Neural progenitor cell (in vitro differentiated cells): ENCODE results near the gene FHOD1. TPM values are rescaled to one million over a fixed set of nuclear protein-coding genes. Genes with fewer than 3 reads are reported as not detected.

Experiments
- DNase-seq: peaks from one replicate; pipeline ENCODE4 v3.0.0-alpha.2; 2016; ENCODE audit warnings: low spot score
- H2AFZ ChIP-seq: fragments of 200-600 bp; sonication (generic); replicated peaks from 2 replicates; pipeline ENCODE4 v1.6.1; 2016; ENCODE audit warnings: antibody characterized with exemption
- H3F3A ChIP-seq: fragments of 200-600 bp; sonication (generic); 2 replicates; pipeline ENCODE4 v1.6.1; 2016; ENCODE audit warnings: antibody characterized with exemption, low read depth
- H3K27ac ChIP-seq: fragments of 200-600 bp; sonication (generic); 2 replicates; pipeline ENCODE4 v1.5.1; 2016; ENCODE audit warnings: mild to moderate bottlenecking
- H3K27me3 ChIP-seq: fragments of 200-600 bp; sonication (generic); 2 replicates; pipeline ENCODE4 v1.6.1; 2016; ENCODE audit warnings: mild to moderate bottlenecking, moderate library complexity
- H3K36me3 ChIP-seq: fragments of 200-600 bp; sonication (generic); 2 replicates; pipeline ENCODE4 v1.5.1; 2016
- H3K4me1 ChIP-seq: fragments of 200-600 bp; sonication (generic); 2 replicates; pipeline ENCODE4 v1.6.1; 2016; ENCODE audit warnings: mixed run types
- H3K4me2 ChIP-seq: fragments of 200-600 bp; sonication (generic); 2 replicates; pipeline ENCODE4 v1.6.1; 2016
- H3K4me3 ChIP-seq: fragments of 200-600 bp; sonication (generic); 2 replicates; pipeline ENCODE4 v1.5.1; 2016
- H3K79me2 ChIP-seq: fragments of 200-600 bp; sonication (generic); 2 replicates; pipeline ENCODE4 v1.6.1; 2016; ENCODE audit warnings: low read depth
- H3K9ac ChIP-seq: fragments of 200-600 bp; sonication (generic); 2 replicates; pipeline ENCODE4 v1.6.1; 2016
- H3K9me3 ChIP-seq: fragments of 200-600 bp; sonication (generic); 2 replicates; pipeline ENCODE4 v1.5.1; 2016; ENCODE audit warnings: low read depth
- H4K20me1 ChIP-seq: fragments of 200-600 bp; sonication (generic); 2 replicates; pipeline ENCODE4 v1.6.1; 2016; ENCODE audit warnings: low read depth
- H3K27ac Mint-ChIP-seq: 3 replicates; pipeline ENCODE4 v1.8.0; 2021; ENCODE audit warnings: mixed read lengths
- H3K27me3 Mint-ChIP-seq: 2 replicates; pipeline ENCODE4 v1.8.0; 2022; ENCODE audit warnings: low read depth, mild to moderate bottlenecking, inconsistent platforms, moderate library complexity, mixed read lengths; ENCODE audit not compliant: insufficient read depth
- H3K36me3 Mint-ChIP-seq: 3 replicates; pipeline ENCODE4 v1.8.0; 2021; ENCODE audit warnings: mixed read lengths
- H3K4me1 Mint-ChIP-seq: 3 replicates; pipeline ENCODE4 v1.8.0; 2021; ENCODE audit warnings: mixed read lengths
- H3K4me3 Mint-ChIP-seq: 3 replicates; pipeline ENCODE4 v1.8.0; 2021; ENCODE audit warnings: mild to moderate bottlenecking, moderate library complexity, mixed read lengths
- H3K9me3 Mint-ChIP-seq: 3 replicates; pipeline ENCODE4 v1.8.0; 2020; ENCODE audit warnings: mixed read lengths
- CTCF ChIP-seq: fragments of 200-600 bp; sonication (generic); IDR thresholded peaks from 2 replicates; pipeline ENCODE4 v1.5.1; 2017; ENCODE audit warnings: antibody characterized with exemption, mild to moderate bottlenecking
- EZH2 ChIP-seq: fragments of 200-600 bp; sonication (generic); IDR thresholded peaks from 2 replicates; pipeline ENCODE4 v1.6.1; 2017; ENCODE audit warnings: antibody characterized with exemption, mild to moderate bottlenecking, moderate library complexity
- EZH2phosphoT487 ChIP-seq: fragments of 200-600 bp; sonication (generic); IDR thresholded peaks from 2 replicates; pipeline ENCODE4 v1.6.1; 2017; ENCODE audit warnings: antibody characterized with exemption
- total RNA-seq: library from RNA; depleted of rRNA; stranded (reverse); fragments of >200 nt; gene quantifications from 2 replicates; pipeline ENCODE4 v1.2.3, GENCODE V29; 2015; ENCODE audit warnings: low replicate concordance

FHOD1 gene
- total RNA-seq, 1 donor from 2014 or later: 5.5 TPM

- Histone ChIP-seq H3K27ac (no peak overlapping the region), H2AFZ (no peak overlapping the region), H3K27me3 (no peaks in the 10 kb centered on the region), H3K4me2 (no peak overlapping the region), H4K20me1 (peaks cover 49% of the 10 kb centered on the region), H3K9me3 (no peaks in the 10 kb centered on the region), H3K9ac (no peak overlapping the region), H3K79me2 (peaks cover 16% of the 10 kb centered on the region), H3K4me3 (no peak overlapping the region), H3K4me1 (peaks cover 14% of the 10 kb centered on the region), H3F3A (peaks cover 24% of the 10 kb centered on the region), H3K36me3 (no peaks in the 10 kb centered on the region)
- Mint-ChIP-seq H3K4me1 (peaks cover 13% of the 10 kb centered on the region), H3K27ac (no peak overlapping the region), H3K27me3 (peaks cover 8% of the 10 kb centered on the region), H3K9me3 (no peaks in the 10 kb centered on the region), H3K4me3 (no peak overlapping the region), H3K36me3 (peaks cover 18% of the 10 kb centered on the region)
- DNase-seq: no peak
- TF ChIP-seq CTCF (no peak), EZH2phosphoT487 (no peak), EZH2 (no peak)
Measured at GRCh38 chr16:67197704-67198103, 49.6 kb downstream of the FHOD1 start.

GRCh38 chr16:67196881-67197280, 50.4 kb downstream of the FHOD1 start:
- no peak overlapping the region for H2AFZ ChIP-seq
- TF ChIP-seq EZH2phosphoT487: no peak
- no peak for TF ChIP-seq CTCF
- no peak for TF ChIP-seq EZH2
- peaks cover 55% of the 10 kb centered on the region for H4K20me1 ChIP-seq
- Mint-ChIP-seq H3K27me3 (peaks cover 5% of the 10 kb centered on the region), H3K4me1 (peaks cover 16% of the 10 kb centered on the region), H3K4me3 (peak overlapping the region; percentile 4), H3K36me3 (peaks cover 18% of the 10 kb centered on the region), H3K27ac (peak overlapping the region; percentile 26), H3K9me3 (no peaks in the 10 kb centered on the region)
- no peak overlapping the region for H3K4me2 ChIP-seq
- H3K4me1 ChIP-seq: peaks cover 14% of the 10 kb centered on the region
- no peak overlapping the region for H3K4me3 ChIP-seq
- peaks cover 24% of the 10 kb centered on the region for H3F3A ChIP-seq
- H3K27ac ChIP-seq: no peak overlapping the region
- peaks cover 24% of the 10 kb centered on the region for H3K79me2 ChIP-seq
- no peak for DNase-seq
- no peaks in the 10 kb centered on the region for H3K9me3 ChIP-seq
- no peaks in the 10 kb centered on the region for H3K27me3 ChIP-seq
- H3K36me3 ChIP-seq: no peaks in the 10 kb centered on the region
- no peak overlapping the region for H3K9ac ChIP-seq

- Mint-ChIP-seq H3K4me1 (peaks cover 22% of the 10 kb centered on the region), H3K36me3 (peaks cover 18% of the 10 kb centered on the region), H3K9me3 (no peaks in the 10 kb centered on the region), H3K27ac (no peak overlapping the region), H3K4me3 (no peak overlapping the region), H3K27me3 (peaks cover 5% of the 10 kb centered on the region)
- no peaks in the 10 kb centered on the region for H3K9me3 ChIP-seq
- H2AFZ ChIP-seq: no peak overlapping the region
- H3K79me2 ChIP-seq: peaks cover 24% of the 10 kb centered on the region
- no peaks in the 10 kb centered on the region for H3K27me3 ChIP-seq
- no peak overlapping the region for H3K4me2 ChIP-seq
- H3K4me3 ChIP-seq: no peak overlapping the region
- H3K36me3 ChIP-seq: no peaks in the 10 kb centered on the region
- no peak overlapping the region for H3K27ac ChIP-seq
- H3K4me1 ChIP-seq: peaks cover 14% of the 10 kb centered on the region
- DNase-seq: no peak
- peaks cover 53% of the 10 kb centered on the region for H4K20me1 ChIP-seq
- no peak for TF ChIP-seq EZH2
- TF ChIP-seq CTCF: no peak
- no peak for TF ChIP-seq EZH2phosphoT487
- H3F3A ChIP-seq: peaks cover 24% of the 10 kb centered on the region
- no peak overlapping the region for H3K9ac ChIP-seq
Measured at GRCh38 chr16:67195676-67196075, 51.6 kb downstream of the FHOD1 start.
